ENCODE results near the gene TMEM185B. TPM values are rescaled to one million over a fixed set of nuclear protein-coding genes. Genes with fewer than 3 reads are reported as not detected.

Gene TMEM185B
- total RNA-seq, 1 donor from 2014 or later: 27.9 TPM

DNA sequence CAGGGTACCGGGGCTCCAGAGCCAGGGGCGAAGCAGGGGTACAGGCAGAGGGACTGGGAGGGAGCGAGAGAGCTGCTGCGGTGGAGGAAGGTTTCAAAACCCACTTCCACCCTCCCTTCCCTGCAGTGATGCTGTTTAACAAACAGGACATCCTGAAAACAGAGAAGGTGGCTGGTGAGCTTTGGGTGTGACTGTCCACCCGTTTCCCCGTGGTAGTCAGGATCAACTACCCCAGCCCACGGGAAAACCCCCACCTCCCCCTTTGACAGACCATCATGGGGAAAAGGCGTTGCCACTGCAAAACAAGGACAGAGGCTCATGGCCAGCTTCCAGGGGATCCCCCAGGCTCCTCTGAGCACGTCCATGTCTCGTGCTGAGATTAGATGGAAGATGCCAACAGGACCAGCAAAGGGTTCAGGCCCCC lies 12.9 kb downstream of the TMEM185B start:
- peaks cover 2% of the 10 kb centered on the region for H3K36me3 Mint-ChIP-seq (ENCODE audit: low read depth, unreplicated experiment)
- H3K9me3 ChIP-seq (ENCODE audit: insufficient read depth, low read depth, low read length): no peaks in the 10 kb centered on the region
- H3K36me3 ChIP-seq (ENCODE audit: insufficient read depth, low read length): no peaks in the 10 kb centered on the region
- H3K4me3 Mint-ChIP-seq (ENCODE audit: unreplicated experiment): no peak overlapping the region
- no peak for FAIRE-seq
- no peaks in the 10 kb centered on the region for H3K27me3 ChIP-seq (ENCODE audit: insufficient read depth, low read length)
- no peaks in the 10 kb centered on the region for H3K9me3 Mint-ChIP-seq (ENCODE audit: unreplicated experiment)
- H3K4me1 ChIP-seq (ENCODE audit: insufficient read depth, low read length): no peaks in the 10 kb centered on the region
- no peaks in the 10 kb centered on the region for H3K79me2 ChIP-seq (ENCODE audit: insufficient read depth, low read length)
- H3K27me3 Mint-ChIP-seq (ENCODE audit: low read depth, unreplicated experiment): peaks cover 7% of the 10 kb centered on the region
- no peak overlapping the region for H3K27ac ChIP-seq (ENCODE audit: low read depth, low read length)
- no peak overlapping the region for H3K4me2 ChIP-seq (ENCODE audit: low read length)
- H3K27ac Mint-ChIP-seq (ENCODE audit: unreplicated experiment): no peak overlapping the region
- no peaks in the 10 kb centered on the region for H4K20me1 ChIP-seq (ENCODE audit: insufficient read depth, low read length)
- H3K9ac ChIP-seq (ENCODE audit: low read length): no peak overlapping the region
- no peak overlapping the region for H2AFZ ChIP-seq (ENCODE audit: low read depth, low read length)
- no peak for DNase-seq (ENCODE audit: low read depth)
- no peaks in the 10 kb centered on the region for H3K4me1 Mint-ChIP-seq (ENCODE audit: low read depth, unreplicated experiment)
- TF ChIP-seq, protein P1, sequence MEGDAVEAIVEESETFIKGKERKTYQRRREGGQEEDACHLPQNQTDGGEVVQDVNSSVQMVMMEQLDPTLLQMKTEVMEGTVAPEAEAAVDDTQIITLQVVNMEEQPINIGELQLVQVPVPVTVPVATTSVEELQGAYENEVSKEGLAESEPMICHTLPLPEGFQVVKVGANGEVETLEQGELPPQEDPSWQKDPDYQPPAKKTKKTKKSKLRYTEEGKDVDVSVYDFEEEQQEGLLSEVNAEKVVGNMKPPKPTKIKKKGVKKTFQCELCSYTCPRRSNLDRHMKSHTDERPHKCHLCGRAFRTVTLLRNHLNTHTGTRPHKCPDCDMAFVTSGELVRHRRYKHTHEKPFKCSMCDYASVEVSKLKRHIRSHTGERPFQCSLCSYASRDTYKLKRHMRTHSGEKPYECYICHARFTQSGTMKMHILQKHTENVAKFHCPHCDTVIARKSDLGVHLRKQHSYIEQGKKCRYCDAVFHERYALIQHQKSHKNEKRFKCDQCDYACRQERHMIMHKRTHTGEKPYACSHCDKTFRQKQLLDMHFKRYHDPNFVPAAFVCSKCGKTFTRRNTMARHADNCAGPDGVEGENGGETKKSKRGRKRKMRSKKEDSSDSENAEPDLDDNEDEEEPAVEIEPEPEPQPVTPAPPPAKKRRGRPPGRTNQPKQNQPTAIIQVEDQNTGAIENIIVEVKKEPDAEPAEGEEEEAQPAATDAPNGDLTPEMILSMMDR (IDR thresholded peaks at IDR 0.05; ENCODE audit: insufficient read depth, low read depth, low read length): no peak
- H3K4me3 ChIP-seq (ENCODE audit: insufficient read depth, low read depth, low read length): no peak overlapping the region

DNA sequence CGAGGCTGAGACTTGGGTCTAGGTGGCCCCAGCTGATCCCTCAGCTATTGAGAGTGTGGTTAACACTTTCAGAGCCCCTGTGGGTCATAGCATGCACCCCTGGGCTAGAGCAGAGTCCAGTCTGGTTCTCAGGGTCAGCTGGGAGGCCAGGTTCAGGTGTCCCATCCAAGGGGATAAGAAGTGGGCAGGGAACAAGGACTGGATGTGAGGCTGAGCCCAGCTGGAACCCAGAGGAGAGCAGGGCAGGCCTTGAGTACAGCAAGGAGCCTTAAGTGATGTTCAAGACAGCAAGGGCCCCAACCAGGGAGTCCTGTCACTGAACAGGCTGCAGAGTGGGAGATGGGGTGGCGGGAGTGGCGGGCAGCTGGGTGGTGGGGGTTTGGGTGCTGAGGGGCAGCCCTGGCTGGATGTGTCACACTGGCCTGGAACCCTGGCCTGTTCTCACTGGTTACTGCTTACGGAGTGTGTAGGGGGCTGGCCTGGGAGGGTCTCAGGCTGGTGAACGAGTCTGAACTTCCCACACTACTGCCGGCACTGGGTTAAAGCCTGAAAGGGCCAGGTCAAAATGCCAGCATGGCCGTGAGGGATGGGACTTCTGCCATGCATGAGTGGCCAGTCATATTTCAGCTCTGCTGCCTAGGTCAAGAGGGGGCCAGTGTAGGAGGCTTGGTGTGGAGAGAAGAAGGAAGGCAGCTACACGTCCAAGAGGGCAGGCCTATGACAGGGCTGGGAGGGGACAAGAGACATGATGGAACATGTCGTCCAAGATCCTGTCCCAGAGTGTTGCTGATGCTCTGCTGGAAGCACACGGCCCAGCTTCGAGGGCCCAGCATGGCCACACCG lies 13.6 kb downstream of the TMEM185B start:
- H3K4me1 Mint-ChIP-seq (ENCODE audit: low read depth, unreplicated experiment): no peaks in the 10 kb centered on the region
- no peak overlapping the region for H3K4me3 ChIP-seq (ENCODE audit: insufficient read depth, low read depth, low read length)
- H3K27ac ChIP-seq (ENCODE audit: low read depth, low read length): no peak overlapping the region
- no peaks in the 10 kb centered on the region for H3K9me3 ChIP-seq (ENCODE audit: insufficient read depth, low read depth, low read length)
- no peak overlapping the region for H3K9ac ChIP-seq (ENCODE audit: low read length)
- no peaks in the 10 kb centered on the region for H3K4me1 ChIP-seq (ENCODE audit: insufficient read depth, low read length)
- FAIRE-seq (no peak), DNase-seq (ENCODE audit: low read depth) (no peak)
- H3K4me3 Mint-ChIP-seq (ENCODE audit: unreplicated experiment): no peak overlapping the region
- H3K79me2 ChIP-seq (ENCODE audit: insufficient read depth, low read length): no peaks in the 10 kb centered on the region
- H4K20me1 ChIP-seq (ENCODE audit: insufficient read depth, low read length): no peaks in the 10 kb centered on the region
- no peak overlapping the region for H2AFZ ChIP-seq (ENCODE audit: low read depth, low read length)
- TF ChIP-seq, protein P1 (IDR thresholded peaks at IDR 0.05; ENCODE audit: insufficient read depth, low read depth, low read length): no peak
- no peak for TF ChIP-seq EZH2 (IDR thresholded peaks at IDR 0.05; ENCODE audit: insufficient read depth, low read length)
- H3K9me3 Mint-ChIP-seq (ENCODE audit: unreplicated experiment): no peaks in the 10 kb centered on the region
- H3K36me3 Mint-ChIP-seq (ENCODE audit: low read depth, unreplicated experiment): peaks cover 2% of the 10 kb centered on the region
- H3K27me3 Mint-ChIP-seq (ENCODE audit: low read depth, unreplicated experiment): peaks cover 10% of the 10 kb centered on the region
- no peaks in the 10 kb centered on the region for H3K27me3 ChIP-seq (ENCODE audit: insufficient read depth, low read length)
- no peak overlapping the region for H3K27ac Mint-ChIP-seq (ENCODE audit: unreplicated experiment)
- H3K4me2 ChIP-seq (ENCODE audit: low read length): no peak overlapping the region
- no peaks in the 10 kb centered on the region for H3K36me3 ChIP-seq (ENCODE audit: insufficient read depth, low read length)

All from astrocyte (in vitro differentiated cells and primary cell).